HG03565 (cell line): ENCODE results near the gene ANAPC1.
"Not testable (repeated sequence)": the region's sequence is repeated elsewhere in the genome, so short reads cannot be mapped to it uniquely, and the experiment has no call there.

Experiments
- ATAC-seq: cut with Tn5 transposase; IDR thresholded peaks from one replicate; pipeline ENCODE4 v1.9.1; 2021; ENCODE audit warnings: mild to moderate bottlenecking, moderate library complexity; ENCODE audit not compliant: unreplicated experiment

ANAPC1 gene

GRCh38 chr2:111905990-111906735 is 22.2 kb upstream of the ANAPC1 start:
- ATAC-seq: no peak

- ATAC-seq: not testable (repeated sequence)
These were observed 21.5 kb upstream of the ANAPC1 start for GRCh38 chr2:111905475-111905869.

- no peak for ATAC-seq
These were observed 20.9 kb upstream of the ANAPC1 start for GRCh38 chr2:111904726-111905474.

GRCh38 chr2:111903930-111904439 is 20.0 kb upstream of the ANAPC1 start:
- no peak for ATAC-seq

- no peak for ATAC-seq
These were observed 19.5 kb upstream of the ANAPC1 start for GRCh38 chr2:111903516-111903915.

- no peak for ATAC-seq
These were observed 16.9 kb upstream of the ANAPC1 start for GRCh38 chr2:111900859-111901258.

- no peak for ATAC-seq
These were observed 14.9 kb upstream of the ANAPC1 start for GRCh38 chr2:111898703-111899514.

- peak; percentile 36 for ATAC-seq
These were observed 14.1 kb upstream of the ANAPC1 start, which contains the start of gene MERTK for GRCh38 chr2:111897924-111898702. Gene MERTK (plus strand): TSS chr2:111898607. CDS start chr2:111898736, 129 bp downstream.

- ATAC-seq: no peak
These were observed 13.6 kb upstream of the ANAPC1 start for GRCh38 chr2:111897630-111897923.

GRCh38 chr2:111896576-111896975 is 12.6 kb upstream of the ANAPC1 start:
- ATAC-seq: no peak

GRCh38 chr2:111896024-111896423 is 12.0 kb upstream of the ANAPC1 start:
- no peak for ATAC-seq

GRCh38 chr2:111884592-111884964 is 585 bp upstream of the ANAPC1 start:
- ATAC-seq: no peak

GRCh38 chr2:111872806-111873205 is 11.2 kb downstream of the ANAPC1 start:
- not testable (repeated sequence) for ATAC-seq

- ATAC-seq: not testable (repeated sequence)
These were observed 18.9 kb downstream of the ANAPC1 start for GRCh38 chr2:111865124-111865523.

- not testable (repeated sequence) for ATAC-seq
These were observed 24.0 kb downstream of the ANAPC1 start for GRCh38 chr2:111860005-111860404.

GRCh38 chr2:111852544-111852943 is 31.4 kb downstream of the ANAPC1 start:
- ATAC-seq: not testable (repeated sequence)

- ATAC-seq: not testable (repeated sequence)
These were observed 33.3 kb downstream of the ANAPC1 start for GRCh38 chr2:111850646-111851045.

GRCh38 chr2:111839625-111840282 is 44.2 kb downstream of the ANAPC1 start:
- ATAC-seq: not testable (repeated sequence)

- not testable (repeated sequence) for ATAC-seq
These were observed 45.0 kb downstream of the ANAPC1 start for GRCh38 chr2:111838992-111839391.

- not testable (repeated sequence) for ATAC-seq
These were observed 49.8 kb downstream of the ANAPC1 start for GRCh38 chr2:111834221-111834620.
